GM12878 (cell line): ENCODE data around the gene SERPINE3. TPM values are rescaled to one million over a fixed set of nuclear protein-coding genes. Genes with fewer than 3 reads are reported as not detected.

Experiments used
- BCL11A ChIP-seq: IDR thresholded peaks from 2 replicates; pipeline ENCODE4 v1.6.1; 2011; ENCODE audit warnings: low read depth, low read length
- BHLHE40 ChIP-seq, 2 experiments: fragments of 450-650 bp in 1 of 2; IDR thresholded peaks; 2 replicates each; pipeline ENCODE4 v1.6.1; 2011 to 2017; ENCODE audit warnings: low read depth in 2 of 2, borderline replicate concordance in 1 of 2, improper control_type of control experiment in 1 of 2, low read length in 1 of 2, mild to moderate bottlenecking in 1 of 2
- CHD2 ChIP-seq: IDR thresholded peaks from 2 replicates; pipeline ENCODE4 v1.6.1; 2011; ENCODE audit warnings: low read depth, low read length, improper control_type of control experiment, borderline replicate concordance
- CREM ChIP-seq: IDR thresholded peaks from 2 replicates; pipeline ENCODE4 v1.6.1; 2014; ENCODE audit warnings: antibody characterized with exemption, low read depth
- DPF2 ChIP-seq: fragments of 450-650 bp; IDR thresholded peaks from 2 replicates; pipeline ENCODE4 v1.6.1; 2017; ENCODE audit warnings: mild to moderate bottlenecking
- EED ChIP-seq: sonication (generic); IDR thresholded peaks from 2 replicates; pipeline ENCODE4 v1.6.1; 2016; ENCODE audit warnings: antibody characterized with exemption, low read depth
- GATAD2B ChIP-seq: fragments of 450-650 bp; conservative IDR thresholded peaks from 2 replicates; pipeline ENCODE4 v1.6.1; 2017; ENCODE audit warnings: low read depth, mild to moderate bottlenecking, moderate library complexity
- HDAC2 ChIP-seq: fragments of 200-600 bp; sonication (generic); IDR thresholded peaks from 2 replicates; pipeline ENCODE4 v1.6.1; 2017
- IKZF1 ChIP-seq: fragments of 450-650 bp; conservative IDR thresholded peaks from 2 replicates; pipeline ENCODE4 v1.6.1; 2017; ENCODE audit warnings: antibody characterized with exemption, mild to moderate bottlenecking
- IKZF2 ChIP-seq, 2 experiments: fragments of 450-650 bp; IDR thresholded peaks; 2 replicates each; pipeline ENCODE4 v1.6.1; 2017; ENCODE audit warnings: mild to moderate bottlenecking in 2 of 2, moderate library complexity in 2 of 2
- IRF5 ChIP-seq: fragments of 450-650 bp; IDR thresholded peaks from 2 replicates; pipeline ENCODE4 v1.6.1; 2017; ENCODE audit warnings: borderline replicate concordance
- JUNB ChIP-seq: IDR thresholded peaks from 2 replicates; pipeline ENCODE4 v1.6.1; 2016; ENCODE audit warnings: antibody characterized with exemption, mild to moderate bottlenecking
- MEF2A ChIP-seq: IDR thresholded peaks from 2 replicates; pipeline ENCODE4 v1.6.1; 2011; ENCODE audit warnings: low read depth, mild to moderate bottlenecking, low read length, moderate library complexity; ENCODE audit not compliant: insufficient read depth
- MEF2B ChIP-seq: fragments of 450-650 bp; IDR thresholded peaks from 2 replicates; pipeline ENCODE4 v1.6.1; 2018; ENCODE audit warnings: mild to moderate bottlenecking, moderate library complexity; ENCODE audit not compliant: partially characterized antibody, poor library complexity, severe bottlenecking
- NRF1 ChIP-seq: conservative IDR thresholded peaks from 2 replicates; pipeline ENCODE4 v1.6.1; 2011; ENCODE audit warnings: mild to moderate bottlenecking, low read depth, low read length, improper control_type of control experiment
- POLR2AphosphoS5 ChIP-seq: IDR thresholded peaks from 2 replicates; pipeline ENCODE4 v1.6.1; 2011; ENCODE audit warnings: mild to moderate bottlenecking, low read length, inconsistent platforms
- POU2F2 ChIP-seq: IDR thresholded peaks from 3 replicates; pipeline ENCODE4 v1.6.1; 2011; ENCODE audit warnings: low read depth, mild to moderate bottlenecking, low read length, borderline replicate concordance
- RB1 ChIP-seq: fragments of 450-650 bp; formaldehyde crosslinking; IDR thresholded peaks from 2 replicates; pipeline ENCODE4 v1.6.1; 2017; ENCODE audit warnings: mild to moderate bottlenecking, borderline replicate concordance
- SIN3A ChIP-seq: IDR thresholded peaks from 2 replicates; pipeline ENCODE4 v1.6.1; 2012; ENCODE audit warnings: low read depth, low read length, improper control_type of control experiment
- SP1 ChIP-seq: IDR thresholded peaks from one replicate; pipeline ENCODE4 v1.6.1; 2011; ENCODE audit warnings: low read depth, low read length
- SRF ChIP-seq, 2 experiments: IDR thresholded peaks; 2 replicates each; pipeline ENCODE4 v1.6.1; 2011; ENCODE audit warnings: low read depth in 2 of 2, low read length in 2 of 2, mild to moderate bottlenecking in 1 of 2, moderate library complexity in 1 of 2
- TAF1 ChIP-seq: IDR thresholded peaks from 2 replicates; pipeline ENCODE4 v1.6.1; 2011; ENCODE audit warnings: mild to moderate bottlenecking, low read depth, low read length, borderline replicate concordance
- TARDBP ChIP-seq: IDR thresholded peaks from 2 replicates; pipeline ENCODE4 v1.6.1; 2016; ENCODE audit warnings: borderline replicate concordance
- TCF7 ChIP-seq: IDR thresholded peaks from 2 replicates; pipeline ENCODE4 v1.6.1; 2014; ENCODE audit warnings: antibody characterized with exemption, borderline replicate concordance
- YBX1 ChIP-seq: fragments of 450-650 bp; IDR thresholded peaks from 2 replicates; pipeline ENCODE4 v1.6.1; 2016; ENCODE audit warnings: antibody characterized with exemption
- YY1 ChIP-seq: IDR thresholded peaks from 2 replicates; pipeline ENCODE4 v1.6.1; 2011; ENCODE audit warnings: low read depth, mild to moderate bottlenecking, low read length
- ZNF207 ChIP-seq: fragments of 450-650 bp; IDR thresholded peaks from 2 replicates; pipeline ENCODE4 v1.6.1; 2014; ENCODE audit warnings: antibody characterized with exemption, mild to moderate bottlenecking, borderline replicate concordance
- ZNF217 ChIP-seq: fragments of 450-650 bp; IDR thresholded peaks from 2 replicates; pipeline ENCODE4 v1.6.1; 2017; ENCODE audit warnings: antibody characterized with exemption, mild to moderate bottlenecking
- ZNF24 ChIP-seq: fragments of 450-650 bp; IDR thresholded peaks from 2 replicates; pipeline ENCODE4 v1.6.1; 2017; ENCODE audit warnings: antibody characterized with exemption, mild to moderate bottlenecking
- ZSCAN29 ChIP-seq: fragments of 450-650 bp; IDR thresholded peaks from 2 replicates; pipeline ENCODE4 v1.6.1; 2017; ENCODE audit warnings: mild to moderate bottlenecking, moderate library complexity
- polyA plus RNA-seq, 11 experiments: library from polyadenylated mRNA; depleted of rRNA in 4 of 11; unstranded in 6 of 11; stranded (reverse) in 5 of 11; fragments of >200 nt; fragmentation: Nextera tagmentation in 4 of 11; fragmentation: Illumina TruSeq in 1 of 11; extraction: Ambion mirVana in 4 of 11; extraction: Trizol in 1 of 11; gene quantifications; 1 replicate in 1 of 11; 2 replicates in 10 of 11; pipeline versions ENCODE4 v1.2.1 to v1.2.3, GENCODE V29; 2011 to 2016; ENCODE audit warnings: inconsistent platforms in 2 of 11, missing spikeins in 2 of 11, low read depth in 1 of 11
- total RNA-seq, 4 experiments: library from RNA; depleted of rRNA in 3 of 4; stranded (reverse); fragments of >200 nt in 3 of 4; fragmentation: Illumina TruSeq in 1 of 4; extraction: Trizol in 1 of 4; gene quantifications; 2 replicates each; pipeline versions ENCODE4 v1.2.1 to v1.2.3, GENCODE V29; 2013 to 2021
- TF ChIP-seq, protein P1 (sequence below): fragments of 450-650 bp; IDR thresholded peaks from 2 replicates; pipeline ENCODE4 v1.6.1; 2017; ENCODE audit warnings: mild to moderate bottlenecking, moderate library complexity

SERPINE3 gene
- total and polyA plus RNA-seq, 10 of the 15 experiments (the other 5 are each of a cell fraction or from before 2014, with no cell fraction given), result 0.19 TPM; not detected in 9

DNA sequence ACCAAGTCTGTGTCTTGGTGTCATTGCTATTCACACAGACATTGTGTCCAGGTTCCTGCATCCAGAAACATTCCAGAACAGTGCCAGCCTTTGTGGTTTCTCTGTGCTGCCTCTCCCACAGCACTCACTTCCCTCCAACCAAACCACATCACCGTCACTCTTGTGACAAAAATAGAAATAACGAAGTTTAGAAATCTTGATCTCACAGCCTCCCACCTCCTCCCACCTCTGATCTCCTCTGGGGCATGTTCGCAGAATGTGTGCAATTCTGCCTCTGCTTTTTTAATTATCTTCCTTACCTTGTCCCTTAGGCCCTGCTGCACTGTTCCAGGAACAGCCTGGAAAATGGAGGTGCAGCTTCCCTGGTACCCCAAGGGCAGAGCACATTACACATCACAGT lies 8.7 kb upstream of the SERPINE3 start (continued):
- TF ChIP-seq IRF5 (no peak), ZSCAN29 (0 out of 2 replicates have a peak, but pooled peaks have one; percentile 33), IKZF1 (peak; percentile 100), NRF1 (no peak), SRF (IDR thresholded peaks at IDR 0.05; ENCODE audit: low read depth in 2 of 2, low read length in 2 of 2) (no peak), GATAD2B (peak; percentile 95), ZNF24 (0 out of 2 replicates have a peak, but pooled peaks have one; percentile 13), ZNF207 (0 out of 2 replicates have a peak, but pooled peaks have one; percentile 51), BHLHE40 (IDR thresholded peaks at IDR 0.05; ENCODE audit: borderline replicate concordance in 1 of 2, low read depth in 2 of 2, low read length in 1 of 2) (peak in 1 of 2 experiments; percentile 70; a peak in 2 of 4 replicates), EED (peak; percentile 99), SIN3A (no peak), YY1 (no peak), TCF7 (no peak), ZNF217 (peak; percentile 75; the same call in 1 of the 2 replicates), CHD2 (peak; percentile 53; the same call in 1 of the 2 replicates), SP1 (peak; percentile 46), TAF1 (no peak), MEF2A (peak; percentile 97), IKZF2 (IDR thresholded peaks at IDR 0.05) (peak; percentile 100), CREM (peak; percentile 84), BCL11A (peak; percentile 94), POU2F2 (peak; percentile 63; the same call in 1 of the 3 replicates), DPF2 (peak; percentile 96), TARDBP (no peak), MEF2B (peak; percentile 95), HDAC2 (no peak), YBX1 (no peak), POLR2AphosphoS5 (no peak), JUNB (0 out of 2 replicates have a peak, but pooled peaks have one; percentile 30), RB1 (no peak)
- TF ChIP-seq, protein P1, sequence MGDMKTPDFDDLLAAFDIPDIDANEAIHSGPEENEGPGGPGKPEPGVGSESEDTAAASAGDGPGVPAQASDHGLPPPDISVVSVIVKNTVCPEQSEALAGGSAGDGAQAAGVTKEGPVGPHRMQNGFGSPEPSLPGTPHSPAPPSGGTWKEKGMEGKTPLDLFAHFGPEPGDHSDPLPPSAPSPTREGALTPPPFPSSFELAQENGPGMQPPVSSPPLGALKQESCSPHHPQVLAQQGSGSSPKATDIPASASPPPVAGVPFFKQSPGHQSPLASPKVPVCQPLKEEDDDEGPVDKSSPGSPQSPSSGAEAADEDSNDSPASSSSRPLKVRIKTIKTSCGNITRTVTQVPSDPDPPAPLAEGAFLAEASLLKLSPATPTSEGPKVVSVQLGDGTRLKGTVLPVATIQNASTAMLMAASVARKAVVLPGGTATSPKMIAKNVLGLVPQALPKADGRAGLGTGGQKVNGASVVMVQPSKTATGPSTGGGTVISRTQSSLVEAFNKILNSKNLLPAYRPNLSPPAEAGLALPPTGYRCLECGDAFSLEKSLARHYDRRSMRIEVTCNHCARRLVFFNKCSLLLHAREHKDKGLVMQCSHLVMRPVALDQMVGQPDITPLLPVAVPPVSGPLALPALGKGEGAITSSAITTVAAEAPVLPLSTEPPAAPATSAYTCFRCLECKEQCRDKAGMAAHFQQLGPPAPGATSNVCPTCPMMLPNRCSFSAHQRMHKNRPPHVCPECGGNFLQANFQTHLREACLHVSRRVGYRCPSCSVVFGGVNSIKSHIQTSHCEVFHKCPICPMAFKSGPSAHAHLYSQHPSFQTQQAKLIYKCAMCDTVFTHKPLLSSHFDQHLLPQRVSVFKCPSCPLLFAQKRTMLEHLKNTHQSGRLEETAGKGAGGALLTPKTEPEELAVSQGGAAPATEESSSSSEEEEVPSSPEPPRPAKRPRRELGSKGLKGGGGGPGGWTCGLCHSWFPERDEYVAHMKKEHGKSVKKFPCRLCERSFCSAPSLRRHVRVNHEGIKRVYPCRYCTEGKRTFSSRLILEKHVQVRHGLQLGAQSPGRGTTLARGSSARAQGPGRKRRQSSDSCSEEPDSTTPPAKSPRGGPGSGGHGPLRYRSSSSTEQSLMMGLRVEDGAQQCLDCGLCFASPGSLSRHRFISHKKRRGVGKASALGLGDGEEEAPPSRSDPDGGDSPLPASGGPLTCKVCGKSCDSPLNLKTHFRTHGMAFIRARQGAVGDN, result no peak
